ENCODE measurements around the gene MYH11.

Gene MYH11

GRCh38 chr16:15778204-15778743 is 78.6 kb downstream of the MYH11 start:
- no peak for DNase-seq (ENCODE audit: low read depth, low spot score)

GRCh38 chr16:15777533-15778203 is 79.2 kb downstream of the MYH11 start:
- peak; percentile 81 for DNase-seq (ENCODE audit: low read depth, low spot score)

- no peak for DNase-seq (ENCODE audit: low read depth, low spot score)
These were observed 80.3 kb downstream of the MYH11 start for GRCh38 chr16:15776572-15776971.

GRCh38 chr16:15775663-15776304 is 81.0 kb downstream of the MYH11 start:
- no peak for DNase-seq (ENCODE audit: low read depth, low spot score)

- DNase-seq (ENCODE audit: low read depth, low spot score), result no peak
These were observed 81.6 kb downstream of the MYH11 start for GRCh38 chr16:15775209-15775608.

GRCh38 chr16:15773968-15774367 is 82.9 kb downstream of the MYH11 start:
- no peak for DNase-seq (ENCODE audit: low read depth, low spot score)

GRCh38 chr16:15772579-15773293 is 84.1 kb downstream of the MYH11 start:
- no peak for DNase-seq (ENCODE audit: low read depth, low spot score)

GRCh38 chr16:15771694-15772093 is 85.1 kb downstream of the MYH11 start:
- DNase-seq (ENCODE audit: low read depth, low spot score), result no peak

- no peak for DNase-seq (ENCODE audit: low read depth, low spot score)
These were observed 86.3 kb downstream of the MYH11 start for GRCh38 chr16:15770512-15770911.

GRCh38 chr16:15770107-15770506 is 86.7 kb downstream of the MYH11 start:
- no peak for DNase-seq (ENCODE audit: low read depth, low spot score)

GRCh38 chr16:15769239-15769638 is 87.6 kb downstream of the MYH11 start:
- DNase-seq (ENCODE audit: low read depth, low spot score), result no peak

- DNase-seq (ENCODE audit: low read depth, low spot score), result no peak
These were observed 88.6 kb downstream of the MYH11 start for GRCh38 chr16:15768201-15768600.

- no peak for DNase-seq (ENCODE audit: low read depth, low spot score)
These were observed 89.9 kb downstream of the MYH11 start for GRCh38 chr16:15766918-15767317.

GRCh38 chr16:15765880-15766279 is 90.9 kb downstream of the MYH11 start:
- peak; percentile 56 for DNase-seq (ENCODE audit: low read depth, low spot score)

GRCh38 chr16:15765116-15765515 is 91.7 kb downstream of the MYH11 start:
- DNase-seq (ENCODE audit: low read depth, low spot score), result no peak

GRCh38 chr16:15764112-15764511 is 92.7 kb downstream of the MYH11 start:
- no peak for DNase-seq (ENCODE audit: low read depth, low spot score)

GRCh38 chr16:15760129-15760528 is 96.7 kb downstream of the MYH11 start:
- no peak for DNase-seq (ENCODE audit: low read depth, low spot score)

- no peak for DNase-seq (ENCODE audit: low read depth, low spot score)
These were observed 97.8 kb downstream of the MYH11 start for GRCh38 chr16:15759070-15759469.

GRCh38 chr16:15757630-15758251 is 99.1 kb downstream of the MYH11 start:
- DNase-seq (ENCODE audit: low read depth, low spot score), result no peak

- peak; percentile 41 for DNase-seq (ENCODE audit: low read depth, low spot score)
These were observed 99.8 kb downstream of the MYH11 start for GRCh38 chr16:15757077-15757386.

GRCh38 chr16:15754821-15755534 is 101.8 kb downstream of the MYH11 start:
- DNase-seq (ENCODE audit: low read depth, low spot score), result no peak

Data from ELF-1 (cell line).